ENCODE data around the gene RASAL1.
"Not testable (repeated sequence)": the region's sequence is repeated elsewhere in the genome, so short reads cannot be mapped to it uniquely, and the experiment has no call there.

Gene RASAL1

DNA sequence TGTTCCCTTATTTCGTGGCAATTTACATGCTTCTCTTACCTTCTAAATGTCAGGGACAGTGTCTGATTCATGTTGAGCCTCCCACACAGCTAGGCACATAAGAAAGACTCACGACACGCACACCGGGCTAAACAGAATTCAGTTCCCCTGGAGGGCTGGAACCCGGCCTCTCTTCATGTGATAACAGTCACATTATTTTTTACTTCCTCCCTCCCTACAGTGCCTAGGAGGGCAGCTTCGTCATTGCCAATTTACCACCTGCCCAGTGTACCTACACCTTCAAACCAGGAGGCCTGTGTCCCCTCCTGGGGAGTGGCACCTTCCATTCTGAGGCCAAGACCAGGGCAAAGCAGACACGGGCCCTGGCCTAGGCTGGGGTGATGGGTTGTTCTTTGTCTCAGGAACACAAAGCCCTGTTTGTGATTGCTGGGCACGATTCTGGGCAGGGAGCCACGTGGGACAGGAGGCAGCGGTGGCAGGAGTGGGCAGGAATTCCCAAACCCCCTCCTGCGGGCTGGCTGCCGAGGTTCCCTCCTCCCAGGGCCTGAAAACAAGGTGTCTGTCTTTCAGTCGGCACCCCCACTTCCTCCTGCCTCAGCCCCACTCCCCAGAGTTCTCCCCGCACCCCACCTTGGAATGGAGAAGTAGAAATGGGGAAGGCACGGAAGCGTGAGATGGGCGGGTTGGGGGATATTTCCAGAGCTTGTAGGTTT, 6.8 kb upstream of the RASAL1 start:
- no peak for DNase-seq (ENCODE audit: low read depth)
- no peak overlapping the region for H3K4me3 ChIP-seq (ENCODE audit: low read length)
- TF ChIP-seq, protein P1, sequence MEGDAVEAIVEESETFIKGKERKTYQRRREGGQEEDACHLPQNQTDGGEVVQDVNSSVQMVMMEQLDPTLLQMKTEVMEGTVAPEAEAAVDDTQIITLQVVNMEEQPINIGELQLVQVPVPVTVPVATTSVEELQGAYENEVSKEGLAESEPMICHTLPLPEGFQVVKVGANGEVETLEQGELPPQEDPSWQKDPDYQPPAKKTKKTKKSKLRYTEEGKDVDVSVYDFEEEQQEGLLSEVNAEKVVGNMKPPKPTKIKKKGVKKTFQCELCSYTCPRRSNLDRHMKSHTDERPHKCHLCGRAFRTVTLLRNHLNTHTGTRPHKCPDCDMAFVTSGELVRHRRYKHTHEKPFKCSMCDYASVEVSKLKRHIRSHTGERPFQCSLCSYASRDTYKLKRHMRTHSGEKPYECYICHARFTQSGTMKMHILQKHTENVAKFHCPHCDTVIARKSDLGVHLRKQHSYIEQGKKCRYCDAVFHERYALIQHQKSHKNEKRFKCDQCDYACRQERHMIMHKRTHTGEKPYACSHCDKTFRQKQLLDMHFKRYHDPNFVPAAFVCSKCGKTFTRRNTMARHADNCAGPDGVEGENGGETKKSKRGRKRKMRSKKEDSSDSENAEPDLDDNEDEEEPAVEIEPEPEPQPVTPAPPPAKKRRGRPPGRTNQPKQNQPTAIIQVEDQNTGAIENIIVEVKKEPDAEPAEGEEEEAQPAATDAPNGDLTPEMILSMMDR (IDR thresholded peaks at IDR 0.05; ENCODE audit: insufficient read depth, low read depth, low read length, missing control alignments), result no peak

DNA sequence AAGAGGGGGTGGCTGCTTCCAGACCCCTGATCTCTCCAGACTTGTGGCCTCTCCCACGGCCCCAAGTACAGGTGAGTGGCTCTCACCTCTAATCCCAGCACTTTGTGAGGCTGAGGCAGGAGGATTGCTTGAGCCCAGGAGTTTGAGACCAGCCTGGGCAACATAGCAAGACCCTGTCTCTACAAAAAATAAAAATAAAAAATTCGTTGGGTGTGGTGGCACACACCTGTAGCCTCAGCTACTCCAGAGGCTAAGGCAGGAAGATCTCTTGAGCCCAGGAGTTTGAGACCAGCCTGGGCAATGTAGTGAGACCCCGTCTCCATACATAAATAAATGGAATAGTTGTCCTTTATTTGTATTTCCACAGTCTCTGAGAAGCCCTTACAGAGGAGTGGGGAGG, 6.2 kb upstream of the RASAL1 start:
- not testable (repeated sequence) for DNase-seq (ENCODE audit: low read depth); H3K4me3 ChIP-seq (ENCODE audit: low read length)

DNA sequence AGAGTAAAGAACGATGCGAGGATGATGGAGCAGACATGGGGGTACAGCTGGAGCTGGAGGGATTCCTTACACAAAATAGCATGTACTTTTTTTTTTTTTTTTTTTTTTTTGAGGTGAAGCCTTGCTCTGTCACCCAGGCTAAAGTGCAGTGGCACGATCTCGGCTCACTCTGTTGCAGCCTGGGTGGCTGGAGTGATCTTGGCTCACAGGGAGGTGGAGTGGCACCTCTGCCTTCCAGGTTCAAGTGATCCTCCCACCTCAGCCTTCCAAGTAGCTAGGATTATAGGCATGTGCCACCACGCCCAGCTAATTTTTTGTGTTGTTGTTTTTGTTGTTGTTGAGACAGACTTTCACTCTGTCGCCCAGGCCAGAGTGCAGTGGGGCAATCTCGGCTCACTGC, 5.1 kb upstream of the RASAL1 start:
- H3K4me3 ChIP-seq (ENCODE audit: low read length), result no peak overlapping the region
- TF ChIP-seq, protein P1 (IDR thresholded peaks at IDR 0.05; ENCODE audit: insufficient read depth, low read depth, low read length, missing control alignments), result no peak
- no peak for DNase-seq (ENCODE audit: low read depth)

DNA sequence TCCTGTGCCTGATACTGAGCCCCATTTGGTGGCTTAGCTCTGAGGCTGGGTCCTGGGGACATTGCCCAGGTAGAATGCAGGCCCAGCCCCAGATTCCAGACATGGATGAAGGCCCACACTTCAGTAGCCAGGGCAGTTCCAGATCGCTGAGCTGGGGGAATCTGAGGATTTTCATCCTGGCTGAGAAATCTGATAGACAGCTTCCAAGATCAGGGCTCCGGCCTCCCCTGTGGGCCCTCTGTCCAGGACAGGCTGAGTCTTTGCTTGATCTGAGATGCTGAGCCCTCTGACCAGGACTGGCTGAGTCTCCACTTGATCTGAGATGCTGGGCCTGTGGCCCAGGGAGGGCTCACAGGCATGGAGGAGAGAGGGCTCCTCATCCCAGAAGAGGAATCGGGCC, 3.3 kb upstream of the RASAL1 start:
- H3K4me3 ChIP-seq (ENCODE audit: low read length), result no peak overlapping the region
- DNase-seq (ENCODE audit: low read depth), result no peak
- TF ChIP-seq, protein P1 (IDR thresholded peaks at IDR 0.05; ENCODE audit: insufficient read depth, low read depth, low read length, missing control alignments), result no peak

DNA sequence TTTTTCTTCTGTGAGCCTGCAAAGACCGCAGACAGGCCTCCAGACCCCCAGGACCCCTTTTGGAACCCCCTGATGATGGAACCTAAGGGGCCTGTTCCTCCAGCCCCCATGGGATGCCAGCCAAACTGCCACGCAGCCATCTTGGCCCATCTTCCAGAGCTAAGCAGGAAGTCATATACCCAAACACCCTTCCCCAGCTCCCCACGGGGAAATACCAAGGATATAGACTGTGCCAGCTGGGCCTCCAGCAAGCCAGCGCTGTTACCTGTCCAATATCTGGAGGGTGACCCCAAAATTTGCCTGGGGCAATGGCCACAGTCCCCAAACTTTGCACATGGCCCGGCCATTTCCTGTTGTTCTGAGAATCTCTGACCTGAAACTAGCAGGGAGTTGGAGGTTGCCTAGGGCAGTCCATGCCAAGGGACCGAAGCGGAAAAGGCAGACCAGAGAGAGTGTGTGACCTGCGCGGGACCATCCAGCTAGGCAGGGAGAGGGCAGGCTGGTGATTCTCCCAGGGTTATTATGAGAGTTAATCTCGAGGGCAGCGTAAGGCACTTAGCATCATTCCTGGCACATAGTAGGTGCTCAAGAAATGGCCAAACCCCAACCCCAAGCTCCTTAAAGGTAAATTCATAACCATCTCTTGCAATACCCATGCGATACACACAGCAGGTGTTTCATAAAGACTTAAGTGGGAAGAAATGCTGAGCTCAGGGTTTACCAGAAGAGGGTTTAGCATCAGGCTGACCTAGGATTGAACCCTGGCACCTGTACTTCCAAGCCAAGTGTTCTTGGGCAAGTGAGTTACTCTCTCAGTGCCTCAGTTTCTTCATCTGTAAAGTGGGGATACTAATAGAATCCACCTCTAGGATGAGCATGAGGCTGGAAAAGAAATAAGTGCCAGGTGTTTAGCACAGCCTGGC, 2.6 kb upstream of the RASAL1 start:
- H3K4me3 ChIP-seq (ENCODE audit: low read length), result no peak overlapping the region
- DNase-seq (ENCODE audit: low read depth), result no peak
- TF ChIP-seq, protein P1 (IDR thresholded peaks at IDR 0.05; ENCODE audit: insufficient read depth, low read depth, low read length, missing control alignments), result no peak

DNA sequence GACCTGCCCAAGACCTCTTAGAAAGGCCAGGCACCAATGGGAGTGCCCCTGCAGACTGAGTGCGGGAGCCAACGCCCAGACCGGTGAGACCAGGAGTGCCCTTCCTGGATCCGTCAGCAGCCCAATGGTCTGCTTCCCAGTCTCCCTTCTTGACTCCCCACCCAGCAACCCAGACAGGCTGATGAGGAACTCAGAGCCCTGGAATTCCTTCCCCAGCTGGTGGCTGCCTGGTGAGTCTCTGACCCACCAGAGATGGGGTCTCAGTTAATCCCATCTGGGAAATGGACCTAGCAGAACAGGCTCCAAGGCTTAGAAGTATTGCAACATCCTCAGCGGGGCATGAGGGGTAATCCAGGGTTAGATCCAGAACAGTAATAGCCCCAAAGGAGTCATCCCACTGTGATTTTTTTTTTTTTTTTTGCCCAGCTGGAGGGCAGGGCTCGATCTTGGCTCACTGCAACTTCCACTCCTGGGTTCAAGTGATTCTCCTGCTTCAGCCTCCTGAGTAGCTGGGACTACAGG, 1.5 kb upstream of the RASAL1 start:
- TF ChIP-seq, protein P1 (IDR thresholded peaks at IDR 0.05; ENCODE audit: insufficient read depth, low read depth, low read length, missing control alignments), result no peak
- no peak overlapping the region for H3K4me3 ChIP-seq (ENCODE audit: low read length)

More for the DNA sequence above, 1.5 kb upstream of the RASAL1 start:
- DNase-seq (ENCODE audit: low read depth), result no peak
